H1 (cell line): ENCODE data around the gene MIA2. TPM values are rescaled to one million over a fixed set of nuclear protein-coding genes. Genes with fewer than 3 reads are reported as not detected.

Experiments used
- CTCF ChIA-PET: fragments of 300-600 bp; sonication (Branson Sonifier 250); formaldehyde crosslinking; loops from one replicate; lab custom pipeline; 2021; ENCODE audit not compliant: partially characterized antibody; lab: Charles Lee
- POLR2A ChIA-PET: fragments of 300-600 bp; sonication (Branson Sonifier 250); formaldehyde crosslinking; loops from one replicate; lab custom pipeline; 2021; ENCODE audit warnings: inconsistent platforms; ENCODE audit not compliant: partially characterized antibody; lab: Charles Lee
- DNase-seq, 2 experiments: peaks; one replicate each; pipeline versions ENCODE4 v3.0.0 to v3.0.0-alpha.2; 2010 to 2022; ENCODE audit warnings: low spot score in 2 of 2, low read depth in 1 of 2, mixed read lengths in 1 of 2
- FAIRE-seq: peaks from 2 replicates; lab custom pipeline; 2011; peaks lifted over from hg19 to GRCh38; lab: Jason Lieb, UNC
- H2AFZ ChIP-seq: 2 replicates; pipeline ENCODE4 v1.8.1; 2012; ENCODE audit warnings: low read length, inconsistent platforms
- H2AK5ac ChIP-seq: 2 replicates; pipeline ENCODE4 v1.6.1; 2013; ENCODE audit warnings: low read depth, low read length
- H2BK120ac ChIP-seq: replicated peaks from 2 replicates; pipeline ENCODE3; 2013; ENCODE audit warnings: low read depth, low read length, inconsistent platforms
- H2BK12ac ChIP-seq: 2 replicates; pipeline ENCODE4 v1.6.1; 2013; ENCODE audit warnings: low read depth, low read length
- H2BK15ac ChIP-seq: 2 replicates; pipeline ENCODE4 v1.6.1; 2013; ENCODE audit warnings: low read length
- H2BK20ac ChIP-seq: 2 replicates; pipeline ENCODE4 v1.6.1; 2013; ENCODE audit warnings: low read length
- H2BK5ac ChIP-seq: 2 replicates; pipeline ENCODE4 v1.6.1; 2013; ENCODE audit warnings: low read depth, low read length
- H3K14ac ChIP-seq: 2 replicates; pipeline ENCODE4 v1.6.1; 2013; ENCODE audit warnings: inconsistent platforms; ENCODE audit not compliant: insufficient read length
- H3K18ac ChIP-seq: 2 replicates; pipeline ENCODE4 v1.6.1; 2013; ENCODE audit warnings: low read length; ENCODE audit errors: extremely low read depth
- H3K23ac ChIP-seq: 2 replicates; pipeline ENCODE4 v1.6.1; 2013; ENCODE audit warnings: inconsistent platforms; ENCODE audit not compliant: insufficient read length
- H3K23me2 ChIP-seq: 2 replicates; pipeline ENCODE4 v1.6.1; 2013; ENCODE audit warnings: low read depth, low read length
- H3K27ac ChIP-seq: 2 replicates; pipeline ENCODE4 v1.6.1; 2011; ENCODE audit warnings: low read depth, low read length, inconsistent platforms
- H3K27me3 ChIP-seq, 4 experiments: replicated peaks in 1 of 4; 1 replicate in 1 of 4; 2 replicates in 3 of 4; pipeline versions ENCODE4 v1.6.1 to v1.8.1; 2011 to 2013; ENCODE audit warnings: low read length in 3 of 4, mild to moderate bottlenecking in 3 of 4, inconsistent platforms in 2 of 4, mixed read lengths in 2 of 4, moderate library complexity in 1 of 4; ENCODE audit not compliant: control insufficient read depth in 3 of 4, insufficient read depth in 3 of 4; ENCODE audit errors: extremely low read depth in 1 of 4
- H3K36me3 ChIP-seq, 4 experiments: 2 replicates each; pipeline versions ENCODE4 v1.6.1 to v1.8.1; 2011 to 2013; ENCODE audit warnings: mild to moderate bottlenecking in 4 of 4, low read length in 3 of 4, moderate library complexity in 2 of 4, control low read depth in 1 of 4, inconsistent platforms in 1 of 4; ENCODE audit not compliant: insufficient read depth in 4 of 4, control insufficient read depth in 2 of 4
- H3K4ac ChIP-seq: replicated peaks from 2 replicates; pipeline ENCODE3; 2013; ENCODE audit warnings: low read length, low read depth, mixed read lengths, inconsistent platforms; ENCODE audit not compliant: insufficient read length
- H3K4me1 ChIP-seq, 4 experiments: replicated peaks in 1 of 4; 1 replicate in 1 of 4; 2 replicates in 3 of 4; pipeline versions ENCODE4 v1.6.1 to v1.8.1; 2011 to 2013; ENCODE audit warnings: low read length in 3 of 4, inconsistent platforms in 2 of 4, mixed read lengths in 1 of 4; ENCODE audit not compliant: insufficient read depth in 4 of 4, control insufficient read depth in 3 of 4
- H3K4me2 ChIP-seq, 2 experiments: 2 replicates each; pipeline versions ENCODE4 v1.6.1 to v1.8.1; 2011 to 2013; ENCODE audit warnings: low read depth in 2 of 2, low read length in 2 of 2, control low read depth in 1 of 2, inconsistent platforms in 1 of 2, mild to moderate bottlenecking in 1 of 2; ENCODE audit not compliant: insufficient read depth in 1 of 2
- H3K4me3 ChIP-seq, 4 experiments: fragments of 200-600, 300-600 bp in 1 of 4; sonication (generic), shearing (Covaris generic), sonication (Bioruptor Twin) in 1 of 4; 2 replicates each; pipeline versions ENCODE4 v1.5.1 to v1.8.1; 2011 to 2016; ENCODE audit warnings: low read length in 4 of 4, low read depth in 3 of 4, control low read depth in 2 of 4, inconsistent platforms in 2 of 4, mild to moderate bottlenecking in 2 of 4, mixed read lengths in 1 of 4, moderate library complexity in 1 of 4; ENCODE audit not compliant: insufficient read depth in 2 of 4; ENCODE audit errors: extremely low read depth in 1 of 4
- H3K56ac ChIP-seq: replicated peaks from 2 replicates; pipeline ENCODE3; 2013; ENCODE audit warnings: low read depth, mild to moderate bottlenecking, mixed read lengths, low read length, inconsistent platforms; ENCODE audit not compliant: insufficient read length
- H3K79me1 ChIP-seq: 2 replicates; pipeline ENCODE4 v1.6.1; 2013; ENCODE audit warnings: low read depth, low read length, control low read depth
- H3K79me2 ChIP-seq, 2 experiments: 2 replicates each; pipeline versions ENCODE4 v1.6.1 to v1.8.1; 2012 to 2013; ENCODE audit warnings: low read length in 2 of 2, mild to moderate bottlenecking in 2 of 2, inconsistent platforms in 1 of 2; ENCODE audit not compliant: insufficient read depth in 2 of 2, control insufficient read depth in 1 of 2
- H3K9ac ChIP-seq, 4 experiments: replicated peaks in 1 of 4; 1 replicate in 1 of 4; 2 replicates in 3 of 4; pipeline versions ENCODE4 v1.6.1 to v1.8.1; 2011 to 2013; ENCODE audit warnings: low read depth in 3 of 4, low read length in 3 of 4, control low read depth in 2 of 4, mild to moderate bottlenecking in 2 of 4, moderate library complexity in 2 of 4, inconsistent platforms in 1 of 4; ENCODE audit errors: extremely low read depth in 1 of 4
- H3K9me3 ChIP-seq, 2 experiments: 2 replicates each; pipeline versions ENCODE4 v1.6.1 to v1.8.1; 2012 to 2013; ENCODE audit warnings: mild to moderate bottlenecking in 2 of 2, moderate library complexity in 2 of 2, control low read depth in 1 of 2, inconsistent platforms in 1 of 2, low read depth in 1 of 2, low read length in 1 of 2, mixed read lengths in 1 of 2; ENCODE audit not compliant: insufficient read depth in 2 of 2
- H4K20me1 ChIP-seq, 2 experiments: replicated peaks in 1 of 2; 2 replicates each; pipeline versions ENCODE3 to v1.8.1; 2011 to 2013; ENCODE audit warnings: inconsistent platforms in 2 of 2, low read length in 2 of 2, mild to moderate bottlenecking in 1 of 2; ENCODE audit not compliant: insufficient read depth in 2 of 2, control insufficient read depth in 1 of 2
- H4K5ac ChIP-seq: 2 replicates; pipeline ENCODE4 v1.6.1; 2013; ENCODE audit warnings: low read length, low read depth, mixed read lengths, inconsistent platforms; ENCODE audit not compliant: insufficient read length
- H4K8ac ChIP-seq: 2 replicates; pipeline ENCODE4 v1.8.0; 2013; ENCODE audit warnings: mild to moderate bottlenecking, moderate library complexity, low read length, inconsistent platforms; ENCODE audit not compliant: insufficient read depth; ENCODE audit errors: extremely low read depth
- H4K91ac ChIP-seq: replicated peaks from 2 replicates; pipeline ENCODE3; 2013; ENCODE audit warnings: low read length, mixed read lengths, inconsistent platforms; ENCODE audit not compliant: insufficient read length
- CHD2 ChIP-seq: IDR thresholded peaks from 2 replicates; pipeline ENCODE4 v1.6.1; 2012; ENCODE audit warnings: low read length, improper control_type of control experiment
- KDM1A ChIP-seq: fragments of 200-600, 300-600 bp; sonication (generic); IDR thresholded peaks from 2 replicates; pipeline ENCODE4 v1.7.1; 2016; ENCODE audit warnings: mild to moderate bottlenecking, low read length, borderline replicate concordance
- KDM4A ChIP-seq: IDR thresholded peaks from one replicate; pipeline ENCODE4 v1.7.1; 2012; ENCODE audit warnings: low read depth, mild to moderate bottlenecking, moderate library complexity, low read length, inconsistent platforms; ENCODE audit not compliant: severe bottlenecking
- MAFK ChIP-seq: IDR thresholded peaks from 2 replicates; pipeline ENCODE4 v1.6.1; 2012; ENCODE audit warnings: low read depth, mild to moderate bottlenecking, improper control_type of control experiment, low read length
- RFX5 ChIP-seq: IDR thresholded peaks from 2 replicates; pipeline ENCODE4 v1.6.1; 2011; ENCODE audit warnings: low read depth, low read length, improper control_type of control experiment, borderline replicate concordance
- WGBS, 2 experiments: shearing (Covaris generic) in 1 of 2; methylation state at CpG; one replicate each; pipeline versions ENCODE4 v1.1.6 to v1.1.7; 2013 to 2015; ENCODE audit warnings: low lambda C conversion rate in 2 of 2, mixed read lengths in 2 of 2, inconsistent platforms in 1 of 2, low coverage in 1 of 2, missing lambda C conversion rate in 1 of 2; ENCODE audit not compliant: insufficient replicate concordance in 2 of 2, insufficient coverage in 1 of 2, insufficient read length in 1 of 2; ENCODE audit errors: extremely low coverage in 1 of 2, missing lambda C conversion rate in 1 of 2; 5-methylcytosine and 5-hydroxymethylcytosine counted together
- polyA plus RNA-seq, 7 experiments: library from polyadenylated mRNA; depleted of rRNA in 3 of 7; stranded (reverse) in 5 of 7; unstranded in 2 of 7; fragments of >200 nt in 5 of 7; fragments of 200-250 nt in 2 of 7; gene quantifications; 1 replicate in 5 of 7; 2 replicates in 1 of 7; 4 replicates in 1 of 7; pipeline versions ENCODE4 v1.2.1 to v1.2.3, GENCODE V29; 2011 to 2013; ENCODE audit warnings: missing spikeins in 2 of 7, mixed read lengths in 2 of 7
- total RNA-seq: library from RNA; stranded (reverse); fragmentation: NEBNext Ultra II Directional; extraction: Animal tissue kit (Norgen Biotek cat#: 25700); gene quantifications from 2 replicates; pipeline ENCODE4 v1.2.1, GENCODE V29; 2021

MIA2 gene
- total and polyA plus RNA-seq, 2 of the 8 experiments (the other 6 are each of a cell fraction or from before 2014, with no cell fraction given), result 10.1 to 15.0 TPM

DNA sequence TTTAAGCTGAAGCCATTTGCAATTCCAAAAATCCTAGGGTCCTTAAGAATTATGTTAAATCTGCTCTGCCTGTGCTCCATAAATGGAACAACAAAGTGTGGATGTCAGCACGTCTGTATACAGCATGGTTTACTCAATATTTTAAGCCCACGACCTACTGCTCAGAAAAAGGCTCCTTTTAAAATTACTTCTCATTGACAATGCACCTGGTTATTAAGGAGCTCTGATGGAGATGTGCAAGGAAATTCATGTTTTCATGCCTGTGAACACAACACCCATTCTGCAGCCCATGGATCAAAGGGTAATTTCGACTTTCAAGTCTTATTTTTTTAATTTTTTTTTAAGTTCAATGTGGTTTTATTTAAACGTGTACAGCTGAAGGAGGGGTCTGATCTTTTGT is 150.5 kb downstream of the MIA2 start:
- WGBS, 2 experiments, result 94% methylated on average over 4 of the region's 4 CpGs; no CpG with 5 or more reads in 1 of the 2 experiments
- POLR2A ChIA-PET, result interaction anchor here (1.2 kb wide), 1 partner anchor 117 kb away, joined by 3 read pairs; no protein-coding TSS in a partner anchor
- CTCF ChIA-PET, result no interaction called here

More for the DNA sequence above, 150.5 kb downstream of the MIA2 start:
- H3K4me2 ChIP-seq, result no peak overlapping the region
- no peak overlapping the region for H2BK15ac ChIP-seq
- H2BK20ac ChIP-seq, result no peak overlapping the region
- TF ChIP-seq KDM4A (no peak), MAFK (no peak), KDM1A (no peak), CHD2 (no peak), RFX5 (no peak)
- H2AFZ ChIP-seq, result no peak overlapping the region
- H3K4ac ChIP-seq, result no peak overlapping the region
- H3K4me3 ChIP-seq, result no peak overlapping the region
- no peak for FAIRE-seq
- H4K91ac ChIP-seq, result no peak overlapping the region
- no peaks in the 10 kb centered on the region for H3K4me1 ChIP-seq
- no peak overlapping the region for H2BK120ac ChIP-seq
- no peak overlapping the region for H3K14ac ChIP-seq
- H3K36me3 ChIP-seq, result no peaks in the 10 kb centered on the region
- no peak overlapping the region for H3K23ac ChIP-seq
- no peak overlapping the region for H2BK12ac ChIP-seq
- H3K9me3 ChIP-seq, result no peaks in the 10 kb centered on the region
- no peak overlapping the region for H4K5ac ChIP-seq
- H2AK5ac ChIP-seq, result no peak overlapping the region
- H3K18ac ChIP-seq, result no peak overlapping the region
- no peaks in the 10 kb centered on the region for H3K27me3 ChIP-seq
- no peak overlapping the region for H3K56ac ChIP-seq
- DNase-seq, result no peak
- H3K79me1 ChIP-seq, result no peaks in the 10 kb centered on the region
- H3K79me2 ChIP-seq, result no peaks in the 10 kb centered on the region
- no peak overlapping the region for H2BK5ac ChIP-seq
- no peak overlapping the region for H3K27ac ChIP-seq
- no peak overlapping the region for H3K9ac ChIP-seq
- no peak overlapping the region for H4K8ac ChIP-seq
- no peaks in the 10 kb centered on the region for H4K20me1 ChIP-seq
- H3K23me2 ChIP-seq, result no peaks in the 10 kb centered on the region
